Motor neuron (in vitro differentiated cells): ENCODE results near the gene C5orf15. TPM values are rescaled to one million over a fixed set of nuclear protein-coding genes. Genes with fewer than 3 reads are reported as not detected.

ENCODE experiments used
- ATAC-seq, 8 experiments: fragments of 200-7000 bp; cut with Tn5 transposase; replicated peaks in 6 of 8; 2 replicates each; pipeline ENCODE4 v1.8.0; 2021; ENCODE audit warnings: mild to moderate bottlenecking in 8 of 8, moderate library complexity in 8 of 8
- H3K27ac ChIP-seq, 2 donors: fragments of 250-450 bp; sonication (Bioruptor Pico); 2 replicates each; pipeline ENCODE4 v1.9.0; 2021; ENCODE audit warnings: antibody characterized with exemption in 2 of 2, mild to moderate bottlenecking in 2 of 2, moderate library complexity in 1 of 2
- H3K4me1 ChIP-seq, 2 donors: fragments of 250-450 bp; sonication (Bioruptor Pico); replicated peaks in 1 of 2; 2 replicates each; pipeline ENCODE4 v1.6.1; 2021; ENCODE audit warnings: antibody characterized with exemption in 2 of 2, mild to moderate bottlenecking in 2 of 2, moderate library complexity in 1 of 2
- H3K4me3 ChIP-seq, 5 donors: fragments of 250-450 bp; sonication (Bioruptor Pico); 2 replicates each; pipeline ENCODE4 v1.9.0; 2021; ENCODE audit warnings: antibody characterized with exemption in 5 of 5, mild to moderate bottlenecking in 5 of 5, moderate library complexity in 4 of 5
- WGBS, 10 experiments: fragments of 450-650 bp; shearing (Covaris generic); methylation state at CpG; one replicate each; pipeline ENCODE4 v1.0.0; 2022; 5-methylcytosine and 5-hydroxymethylcytosine counted together
- in situ Hi-C, 9 experiments: fragments of 400-800 bp; cut with MboI; loops; one replicate each; pipeline ENCODE4 v1.15.0; 2021; ENCODE audit warnings: low sequenced_read_pairs in 9 of 9, low pct_unique_long_range_greater_than_20kb in 2 of 9; ENCODE audit not compliant: unreplicated experiment in 9 of 9
- total RNA-seq, 8 experiments: library from RNA; unstranded; fragments of 300-600 nt; gene quantifications; 2 replicates each; pipeline versions ENCODE4 v1.2.3 to v1.2.4, GENCODE V29; 2022

The C5orf15 gene
- total RNA-seq, result 10 to 100 TPM; 27.3 to 92.6 (median 46.9) TPM

DNA sequence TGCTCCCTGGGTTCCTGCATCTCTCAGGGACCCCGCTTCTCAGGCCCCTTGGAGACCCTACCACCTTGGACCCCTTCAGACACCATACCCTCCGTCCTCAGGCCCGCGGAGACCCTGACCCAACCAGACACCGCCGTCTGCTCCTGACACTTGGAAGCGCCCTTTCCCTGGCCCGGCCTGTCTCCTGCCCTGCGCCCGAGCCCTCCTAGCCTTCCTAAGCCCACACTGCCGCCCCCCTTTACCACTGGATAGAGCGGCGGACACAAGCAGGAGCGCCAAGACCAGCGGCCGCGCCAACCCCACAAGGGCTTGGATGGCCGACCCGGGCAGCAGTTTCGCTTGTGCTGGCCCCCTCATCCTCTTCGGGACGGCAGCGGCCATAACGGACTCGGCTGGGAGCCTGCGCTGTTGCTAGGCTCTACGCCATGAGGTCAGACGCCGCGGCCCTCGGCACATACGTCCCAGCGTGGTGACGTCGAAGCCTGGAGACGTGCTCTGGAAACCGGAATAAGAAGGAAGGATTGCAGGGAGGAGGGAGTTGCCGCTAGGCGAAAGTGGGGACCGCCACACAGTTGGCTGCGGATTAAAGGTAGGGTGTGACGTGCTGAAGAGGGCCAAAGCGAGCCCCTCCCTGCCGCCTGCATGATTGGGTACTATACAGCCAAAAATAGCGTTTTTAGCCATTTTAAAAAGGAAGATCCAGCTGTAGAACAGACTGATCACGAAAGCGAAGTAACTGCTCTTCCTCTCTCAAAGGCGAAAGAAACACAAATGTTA is at the start of gene C5orf15:
Gene C5orf15, minus strand, starts transcription at position 422 of the 777 bp plus-strand sequence. Its CDS starts 41 bp downstream, at position 381.
- peak; percentile 92 to 99 (median 98) for ATAC-seq
- 0 to 2% (median 0%) methylated on average over 1 to 37 of the region's 48 CpGs; no CpG with 5 or more reads in 4 of the 10 experiments for WGBS, 10 experiments
- in situ Hi-C loops, result no loop called here
- peak within 1 kb of the TSS; percentile 90 to 94 for H3K27ac ChIP-seq
- peaks cover 6 to 17% of the 10 kb centered on the region in 2 donors for H3K4me1 ChIP-seq
- H3K4me3 ChIP-seq, result peak within 1 kb of the TSS; percentile 78 to 95 (median 81)

DNA sequence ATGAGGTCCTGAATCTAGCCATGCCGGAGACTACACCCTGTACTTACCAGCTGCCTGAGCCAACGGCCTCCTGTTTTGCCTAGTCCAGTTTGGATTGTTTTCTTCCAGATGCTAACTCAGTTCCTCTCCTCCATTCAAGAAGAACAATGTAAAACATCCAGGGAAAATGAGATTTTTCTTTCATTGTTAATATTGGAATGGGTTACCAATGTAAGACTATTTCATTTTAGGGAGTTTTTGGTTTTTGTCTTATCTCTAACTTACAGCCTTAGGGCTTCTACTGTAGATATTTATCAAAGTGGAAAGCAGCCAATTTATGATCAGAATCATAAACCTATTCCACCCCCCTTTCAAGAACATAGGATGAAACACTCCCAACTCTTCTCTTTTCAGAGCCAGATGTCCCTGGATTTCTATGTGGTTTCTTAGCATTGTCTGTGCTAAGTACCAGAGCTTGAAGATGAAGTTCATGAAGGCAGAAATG is 39.9 kb upstream of the C5orf15 start:
- no peak overlapping the region for H3K4me3 ChIP-seq
- WGBS, 10 experiments, result 0 to 100% (median 56%) methylated on average over 1 to 2 of the region's 2 CpGs; no CpG with 5 or more reads in 4 of the 10 experiments
- no peak overlapping the region for H3K27ac ChIP-seq
- in situ Hi-C loops, result no loop called here
- H3K4me1 ChIP-seq, result peaks cover 7 to 16% of the 10 kb centered on the region in 2 donors
- ATAC-seq, result no peak

DNA sequence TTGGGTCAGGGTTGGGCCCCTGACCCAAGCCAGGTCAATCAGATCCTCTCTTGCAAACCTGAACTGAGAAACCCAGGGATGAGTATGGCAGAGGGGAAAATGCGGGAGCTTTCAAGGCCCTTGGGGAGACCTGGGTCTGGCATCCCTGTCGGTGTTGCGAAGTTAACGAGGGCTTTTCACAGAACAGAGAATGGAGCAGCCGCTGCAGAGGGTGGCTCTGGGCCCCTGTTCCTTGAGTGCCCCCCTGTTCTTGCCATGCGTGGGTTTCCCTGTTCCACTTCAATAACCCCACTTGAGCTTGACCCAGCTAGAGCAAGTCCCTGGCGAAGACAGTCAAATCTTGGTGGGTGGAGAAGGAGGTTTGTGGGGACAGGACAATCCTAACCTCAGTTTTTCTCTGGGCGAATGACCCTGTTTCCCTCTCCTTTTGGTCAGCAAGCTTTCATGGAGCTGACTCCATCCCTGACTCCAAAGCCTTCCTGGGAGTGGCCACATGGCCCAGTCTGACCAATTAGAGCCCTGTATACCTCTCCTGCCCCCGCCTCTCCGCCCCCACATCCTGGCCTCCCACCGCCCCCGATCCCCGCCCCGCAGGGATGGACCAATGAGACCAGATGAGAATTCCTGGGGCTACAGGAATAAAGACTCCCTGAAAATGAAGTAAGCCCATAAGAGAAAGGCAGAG is 39.3 kb upstream of the C5orf15 start:
- 20 to 100% (median 93%) methylated on average over 1 to 7 of the region's 14 CpGs; no CpG with 5 or more reads in 2 of the 10 experiments for WGBS, 10 experiments
- ATAC-seq, result no peak
- no peak overlapping the region for H3K4me3 ChIP-seq
- in situ Hi-C loops, result no loop called here
- H3K27ac ChIP-seq, result no peak overlapping the region
- peaks cover 13 to 22% of the 10 kb centered on the region in 2 donors for H3K4me1 ChIP-seq

DNA sequence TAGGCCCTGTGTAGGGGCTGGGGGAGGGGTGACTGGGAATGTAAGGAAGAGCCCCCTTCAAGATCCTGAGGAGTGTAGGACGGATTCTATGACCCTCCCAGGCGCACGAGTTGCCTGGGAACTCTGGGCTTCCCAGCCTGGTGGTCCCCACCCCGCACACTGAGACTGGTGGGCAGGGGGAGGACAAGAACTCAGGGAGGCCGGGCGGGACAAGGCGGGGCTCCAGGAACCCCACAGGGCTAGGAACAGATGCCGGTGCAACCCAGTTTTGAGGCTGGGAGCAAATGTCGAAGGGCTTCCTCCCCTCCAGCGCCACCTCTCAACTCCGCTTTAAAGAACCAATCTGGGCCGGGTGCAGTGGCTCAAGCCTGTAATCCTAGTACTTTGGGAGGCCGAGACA is 37.7 kb upstream of the C5orf15 start:
- Histone ChIP-seq H3K4me3 (peak overlapping the region; percentile 53 to 96 (median 89)), H3K4me1 (peaks cover 16 to 26% of the 10 kb centered on the region in 2 donors), H3K27ac (peak overlapping the region; percentile 86 to 97)
- no peak for ATAC-seq
- WGBS, 10 experiments, result 85 to 100% (median 95%) methylated on average over 1 to 7 of the region's 13 CpGs; no CpG with 5 or more reads in 5 of the 10 experiments
- in situ Hi-C loops, result no loop called here

DNA sequence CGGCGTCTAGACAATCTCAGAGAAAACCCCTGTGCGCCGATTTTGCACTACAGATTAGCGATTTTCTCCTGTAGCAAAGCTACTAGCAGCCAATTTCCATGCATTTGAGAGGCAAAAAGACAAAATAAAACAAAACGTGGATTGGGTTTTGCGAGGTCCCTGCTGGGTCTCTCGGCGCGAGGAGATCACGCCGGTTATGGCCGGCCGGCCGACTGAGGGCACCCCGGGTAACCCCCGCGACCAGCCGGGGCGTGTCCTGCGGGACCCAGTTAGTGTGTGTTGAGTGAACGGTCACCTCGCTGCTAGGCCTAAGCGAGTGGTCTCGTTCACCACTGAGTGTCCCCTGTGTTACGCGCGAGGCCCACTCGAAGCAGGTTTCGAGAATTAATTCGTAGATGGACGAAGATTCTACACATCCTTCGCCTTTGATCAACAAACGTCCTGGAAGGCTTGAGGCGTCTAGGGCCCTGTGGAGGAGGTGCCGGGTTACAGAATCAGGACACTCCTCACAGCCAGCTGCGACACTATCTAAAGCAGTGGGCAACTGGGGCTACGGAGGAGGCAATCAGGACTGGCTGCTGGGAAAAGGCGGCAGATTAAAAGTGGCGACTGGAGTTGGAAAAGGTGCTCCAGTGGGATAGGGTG is 37.1 kb upstream of the C5orf15 start:
- WGBS, 10 experiments, result 7 to 50% (median 16%) methylated on average over 3 to 22 of the region's 40 CpGs; no CpG with 5 or more reads in 2 of the 10 experiments
- H3K4me3 ChIP-seq, result peak overlapping the region; percentile 53 to 96 (median 89)
- peaks cover 16 to 26% of the 10 kb centered on the region in 2 donors for H3K4me1 ChIP-seq
- peak overlapping the region; percentile 86 to 97 for H3K27ac ChIP-seq
- ATAC-seq, result peak; percentile 0 to 19 (median 9)
- in situ Hi-C loops, result no loop called here

DNA sequence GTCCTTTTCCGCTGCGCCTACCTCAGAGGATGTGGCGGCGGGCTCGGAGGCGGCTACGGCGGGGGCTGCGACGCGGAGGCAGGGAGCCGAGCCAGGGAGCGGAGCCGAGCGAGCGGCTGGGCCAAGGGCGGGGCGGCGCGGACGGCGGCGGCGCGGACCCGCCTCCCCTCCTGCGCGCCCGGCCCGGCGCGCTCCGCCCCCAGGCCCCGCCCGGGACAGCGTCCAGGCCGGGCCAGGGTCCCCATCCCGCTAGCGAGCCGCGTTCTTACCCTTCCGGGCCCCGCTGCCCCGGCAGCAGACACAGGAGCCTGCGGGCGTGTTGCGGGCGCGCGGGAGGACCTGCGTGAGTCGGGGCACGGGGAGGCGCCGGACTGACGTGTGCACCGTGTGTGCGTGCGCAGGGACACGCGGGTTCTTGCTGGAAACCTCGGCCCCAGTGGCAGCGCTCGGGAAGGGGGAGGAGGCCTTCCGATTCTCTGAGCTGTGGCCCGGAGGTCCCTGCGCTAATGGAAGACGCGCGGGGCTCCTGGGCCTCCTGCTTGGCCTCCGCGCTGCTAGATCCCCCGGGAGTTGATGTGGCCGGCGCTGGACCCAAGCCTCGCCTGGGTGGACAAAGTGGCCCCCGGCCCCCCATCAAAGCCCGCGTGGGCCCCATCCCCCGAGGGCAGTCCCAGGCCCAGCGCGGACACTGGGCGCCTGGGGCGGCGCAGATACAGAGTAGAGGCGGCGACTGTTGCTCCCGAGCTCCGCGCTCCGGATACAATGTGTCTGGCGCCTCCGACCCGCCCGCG is 36.4 kb upstream of the C5orf15 start, which contains the start of gene VDAC1:
Gene VDAC1, minus strand, starts transcription at position 350 of the 791 bp plus-strand sequence. CDS start 11,963 bp downstream, outside the sequence.
- 0 to 3% (median 0%) methylated on average over 4 to 8 of the region's 96 CpGs; no CpG with 5 or more reads in 7 of the 10 experiments for WGBS, 10 experiments

DNA sequence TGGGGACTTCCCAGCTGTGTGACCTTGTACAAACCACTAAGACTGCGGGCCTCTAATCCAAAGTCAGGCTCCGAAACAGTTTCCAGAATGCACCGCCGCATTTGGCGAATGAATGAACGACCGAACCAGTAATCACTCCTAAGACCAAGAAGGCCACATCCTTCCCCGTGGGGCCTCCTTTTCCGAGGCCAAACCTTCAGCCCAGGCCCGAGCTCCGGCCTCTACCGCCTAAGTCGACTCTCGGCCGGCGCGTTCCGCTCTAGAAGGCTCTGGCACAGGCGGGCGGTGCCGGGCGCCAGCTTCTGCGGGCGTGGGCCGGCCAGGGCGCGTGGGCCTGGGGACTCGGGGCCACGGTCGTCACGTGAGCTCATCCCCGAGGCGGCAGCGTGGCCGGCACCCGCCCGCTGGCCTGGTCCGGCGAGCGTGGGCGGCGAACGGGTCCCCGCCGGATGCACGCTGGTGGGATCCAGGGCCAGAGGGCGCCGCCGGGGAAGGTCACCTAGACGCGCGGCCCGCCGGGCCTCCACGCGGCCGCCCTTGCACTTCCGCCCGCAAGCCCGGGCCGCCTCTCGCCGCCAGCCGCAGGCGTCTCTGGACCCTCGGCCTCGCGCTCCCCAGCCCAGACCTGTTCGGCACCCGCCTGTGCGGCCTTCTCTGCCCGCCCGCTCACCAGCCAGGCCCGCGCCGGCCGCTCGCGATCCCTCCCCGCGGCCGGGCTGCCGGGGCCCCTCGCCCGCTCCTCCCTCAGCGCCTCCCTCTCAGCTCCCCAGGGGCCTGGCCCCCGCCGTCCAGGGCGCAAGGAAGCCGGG is 35.6 kb upstream of the C5orf15 start:
- H3K4me3 ChIP-seq, result peak overlapping the region; percentile 53 to 96 (median 89)
- in situ Hi-C loops, result no loop called here
- peak; percentile 19 to 52 (median 47) for ATAC-seq
- peak overlapping the region; percentile 86 to 97 for H3K27ac ChIP-seq
- H3K4me1 ChIP-seq, result peaks cover 16 to 26% of the 10 kb centered on the region in 2 donors
- WGBS, 10 experiments, result 0 to 16% (median 0%) methylated on average over 1 to 22 of the region's 90 CpGs; no CpG with 5 or more reads in 2 of the 10 experiments

More for the DNA sequence above, 36.4 kb upstream of the C5orf15 start, which contains the start of gene VDAC1:
- ATAC-seq, result peak; percentile 70 to 86 (median 79)
- Histone ChIP-seq H3K27ac (peak within 1 kb of the TSS; percentile 86 to 97), H3K4me1 (peaks cover 16 to 26% of the 10 kb centered on the region in 2 donors), H3K4me3 (peak within 1 kb of the TSS; percentile 53 to 96 (median 89))
- in situ Hi-C loops, result no loop called here

DNA sequence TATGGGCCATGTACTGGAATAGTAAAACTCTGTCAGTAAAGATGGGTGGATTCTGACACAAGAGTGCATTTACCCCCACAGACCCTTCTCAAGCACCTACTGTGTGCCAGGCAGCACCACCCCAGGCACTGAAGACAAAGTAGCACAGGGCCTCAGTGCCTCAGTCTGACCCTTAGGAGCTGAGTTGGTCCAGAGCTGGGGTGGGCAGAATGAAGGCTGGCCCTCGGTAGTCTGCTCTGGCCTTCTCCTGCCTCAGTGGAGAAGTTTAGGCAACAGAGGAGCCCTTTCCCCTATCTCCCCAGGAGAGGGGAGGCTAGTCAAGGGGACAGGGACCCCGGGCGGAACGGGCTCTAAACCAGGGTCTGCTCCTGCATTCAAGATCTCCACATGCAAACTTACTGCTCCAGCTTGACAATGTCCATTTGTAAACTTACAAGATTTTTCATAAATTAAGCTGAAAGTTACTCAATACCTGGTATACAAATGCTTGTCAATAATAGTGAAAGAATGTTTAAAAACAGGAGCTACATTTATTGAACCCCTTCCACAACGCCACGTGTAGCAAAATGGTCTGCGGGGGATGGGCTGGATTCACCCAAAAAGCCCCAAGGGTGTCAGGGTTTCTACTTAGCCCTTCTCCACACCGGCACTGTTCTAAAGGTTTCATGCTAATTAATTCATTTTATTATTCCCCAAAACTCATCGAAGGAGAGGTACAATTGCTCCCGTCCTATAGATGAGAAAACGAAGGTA is 34.8 kb upstream of the C5orf15 start:
- in situ Hi-C loops, result no loop called here
- Histone ChIP-seq H3K4me3 (peak overlapping the region; percentile 53 to 96 (median 89)), H3K27ac (peak overlapping the region; percentile 86 to 97), H3K4me1 (peaks cover 16 to 25% of the 10 kb centered on the region in 2 donors)
- ATAC-seq, result no peak
- 0 to 26% (median 9%) methylated on average over 1 to 6 of the region's 11 CpGs; no CpG with 5 or more reads in 2 of the 10 experiments for WGBS, 10 experiments

DNA sequence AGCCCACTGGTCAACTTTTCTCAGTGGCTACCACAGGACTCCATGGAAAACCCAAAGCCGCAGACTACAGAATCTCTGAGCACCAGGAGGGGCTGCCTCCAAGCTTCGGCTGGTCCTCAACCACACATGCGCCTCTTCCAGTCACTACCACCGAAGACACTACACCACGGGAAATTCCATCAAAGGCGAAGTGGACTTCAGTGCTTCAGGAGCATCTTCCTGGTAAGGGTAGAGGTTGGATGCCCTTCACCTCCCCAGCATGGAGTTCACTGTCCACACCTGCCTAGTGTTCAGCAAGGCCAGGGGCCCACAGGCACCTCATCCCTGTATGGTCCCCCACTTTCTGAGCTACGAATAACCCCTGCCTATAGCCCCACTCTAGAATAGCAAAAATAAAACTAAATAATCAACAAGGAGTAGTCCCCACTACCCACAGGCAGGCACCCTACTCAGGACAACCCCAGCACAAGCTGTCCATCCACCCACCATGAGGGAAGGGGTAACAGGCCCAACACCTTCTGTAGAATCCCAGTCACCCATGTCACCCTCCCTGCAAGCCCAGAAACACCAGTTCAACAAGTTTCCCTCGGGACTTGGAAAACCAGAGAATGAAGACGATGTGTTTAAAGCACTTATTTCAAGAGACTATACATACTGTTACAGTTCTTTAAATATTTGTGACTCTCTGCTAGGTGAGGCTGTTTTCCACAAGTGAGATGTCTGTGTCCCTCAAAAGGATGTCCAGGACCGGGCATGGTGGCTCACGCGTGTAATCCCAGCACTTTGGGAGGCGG is 33.7 kb upstream of the C5orf15 start:
- H3K27ac ChIP-seq, result no peak overlapping the region
- H3K4me1 ChIP-seq, result peaks cover 16 to 19% of the 10 kb centered on the region in 2 donors
- in situ Hi-C loops, result no loop called here
- ATAC-seq, result no peak
- WGBS, 10 experiments, result 75 to 100% (median 98%) methylated on average over 2 to 10 of the region's 13 CpGs; no CpG with 5 or more reads in 3 of the 10 experiments
- H3K4me3 ChIP-seq, result no peak overlapping the region

DNA sequence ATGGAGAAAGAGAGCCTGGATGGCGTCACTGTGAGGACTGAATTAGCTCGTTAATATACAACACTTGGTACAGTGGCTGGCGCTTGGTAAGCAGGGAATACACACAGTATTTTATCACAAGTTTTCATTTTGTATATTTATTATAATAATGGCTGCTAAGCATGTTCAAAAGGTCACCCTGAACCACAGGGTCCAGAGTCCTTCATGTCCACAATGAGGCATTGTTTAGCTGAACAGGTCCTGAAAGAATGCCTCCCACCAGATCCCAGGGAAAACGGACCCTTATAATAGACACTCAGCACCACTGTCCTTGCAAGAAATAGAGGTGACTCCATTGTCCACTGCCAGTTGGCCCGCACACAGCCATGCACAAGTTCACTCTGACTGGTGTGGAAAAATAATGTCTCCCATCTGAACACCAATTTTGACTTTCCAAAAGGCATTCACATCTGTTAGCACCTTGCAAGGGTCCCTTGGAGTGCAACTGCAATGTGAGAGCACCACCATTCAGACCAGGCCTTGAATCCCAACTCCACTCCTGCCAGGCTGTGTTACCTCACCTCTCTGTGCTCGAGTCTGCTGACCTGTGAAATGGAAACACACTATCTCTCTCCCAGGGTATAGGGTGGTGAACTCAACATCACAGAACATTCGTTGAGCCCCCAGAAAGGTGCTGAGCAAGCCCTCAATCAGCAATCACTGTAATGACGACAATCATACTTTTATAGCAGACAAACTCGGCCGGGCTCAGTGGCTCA is 32.5 kb upstream of the C5orf15 start:
- Histone ChIP-seq H3K4me1 (peaks cover 23 to 26% of the 10 kb centered on the region in 2 donors), H3K4me3 (no peak overlapping the region), H3K27ac (no peak overlapping the region)
- ATAC-seq, result no peak
- 60 to 100% (median 94%) methylated on average over 1 to 10 of the region's 10 CpGs; no CpG with 5 or more reads in 1 of the 10 experiments for WGBS, 10 experiments
- in situ Hi-C loops, result no loop called here
